Mesothelial cell of epicardium (in vitro differentiated cells): Measurements from ENCODE around the gene CD93. TPM values are rescaled to one million over a fixed set of nuclear protein-coding genes. Genes with fewer than 3 reads are reported as not detected.
A peak's percentile ranks its signal among the peaks of the same experiment; 100 is the strongest.

Experiments
- DNase-seq, 2 experiments: peaks; one replicate each; pipeline ENCODE4 v3.0.0; 2021; ENCODE audit warnings: low spot score in 2 of 2; ENCODE audit not compliant: unreplicated experiment in 2 of 2
- H3K27ac Mint-ChIP-seq: 2 replicates; pipeline ENCODE4 v1.8.0; 2021; ENCODE audit warnings: mixed read lengths
- H3K27me3 Mint-ChIP-seq: 2 replicates; pipeline ENCODE4 v1.8.0; 2021; ENCODE audit warnings: low read depth, mixed read lengths
- H3K36me3 Mint-ChIP-seq: 2 replicates; pipeline ENCODE4 v1.8.0; 2021; ENCODE audit warnings: mixed read lengths
- H3K4me1 Mint-ChIP-seq: 2 replicates; pipeline ENCODE4 v1.8.0; 2021; ENCODE audit warnings: mixed read lengths
- H3K4me3 Mint-ChIP-seq: 2 replicates; pipeline ENCODE4 v1.8.0; 2021; ENCODE audit warnings: mild to moderate bottlenecking, moderate library complexity, mixed read lengths
- H3K9me3 Mint-ChIP-seq: 2 replicates; pipeline ENCODE4 v1.8.0; 2021; ENCODE audit warnings: mixed read lengths
- CTCF ChIP-seq: fragments of 200-600 bp; sonication (generic); IDR thresholded peaks from one replicate; pipeline ENCODE4 v1.5.0; 2021; ENCODE audit warnings: antibody characterized with exemption; ENCODE audit not compliant: unreplicated experiment
- total RNA-seq: library from RNA; stranded (reverse); gene quantifications from 3 replicates; pipeline ENCODE4 v1.2.1, GENCODE V29; 2021

CD93 gene
- total RNA-seq, 1 donor from 2014 or later, result 0.07 TPM

- no peaks in the 10 kb centered on the region for H3K36me3 Mint-ChIP-seq
- H3K9me3 Mint-ChIP-seq, result no peaks in the 10 kb centered on the region
- peaks cover 6% of the 10 kb centered on the region for H3K4me1 Mint-ChIP-seq
- H3K27me3 Mint-ChIP-seq, result peaks cover 15% of the 10 kb centered on the region
- peak overlapping the region; percentile 8 for H3K27ac Mint-ChIP-seq
- no peak overlapping the region for H3K4me3 Mint-ChIP-seq
- no peak for DNase-seq
- no peak for TF ChIP-seq CTCF
Measured at GRCh38 chr20:23114448-23115082, 28.4 kb upstream of the CD93 start.

- Mint-ChIP-seq H3K36me3 (no peaks in the 10 kb centered on the region), H3K4me3 (no peak overlapping the region), H3K27me3 (peaks cover 11% of the 10 kb centered on the region), H3K27ac (no peak overlapping the region), H3K4me1 (peaks cover 6% of the 10 kb centered on the region), H3K9me3 (no peaks in the 10 kb centered on the region)
- no peak for TF ChIP-seq CTCF
- DNase-seq, result no peak
Measured at GRCh38 chr20:23114018-23114417, 27.9 kb upstream of the CD93 start.

- Mint-ChIP-seq H3K9me3 (no peaks in the 10 kb centered on the region), H3K27ac (no peak overlapping the region), H3K36me3 (no peaks in the 10 kb centered on the region), H3K4me1 (peaks cover 6% of the 10 kb centered on the region), H3K4me3 (no peak overlapping the region), H3K27me3 (peaks cover 7% of the 10 kb centered on the region)
- no peak for TF ChIP-seq CTCF
- DNase-seq, result no peak
Measured at GRCh38 chr20:23112595-23112994, 26.5 kb upstream of the CD93 start.

GRCh38 chr20:23111944-23112342 lies 25.8 kb upstream of the CD93 start:
- Mint-ChIP-seq H3K27ac (no peak overlapping the region), H3K27me3 (peaks cover 1% of the 10 kb centered on the region), H3K36me3 (no peaks in the 10 kb centered on the region), H3K4me1 (peaks cover 6% of the 10 kb centered on the region), H3K9me3 (no peaks in the 10 kb centered on the region), H3K4me3 (no peak overlapping the region)
- DNase-seq, result no peak
- no peak for TF ChIP-seq CTCF

- no peak for DNase-seq
- H3K4me3 Mint-ChIP-seq, result no peak overlapping the region
- no peak overlapping the region for H3K27ac Mint-ChIP-seq
- H3K4me1 Mint-ChIP-seq, result peaks cover 6% of the 10 kb centered on the region
- no peaks in the 10 kb centered on the region for H3K9me3 Mint-ChIP-seq
- no peaks in the 10 kb centered on the region for H3K36me3 Mint-ChIP-seq
- no peak for TF ChIP-seq CTCF
- H3K27me3 Mint-ChIP-seq, result peaks cover 1% of the 10 kb centered on the region
Measured at GRCh38 chr20:23111307-23111943, 25.3 kb upstream of the CD93 start.
